SHP77 treated with DMSO at 0.1 percent for 48 hours (cell line): ENCODE measurements around the gene HLA-DMB.

Source experiments
- DNase-seq: peaks from one replicate; lab custom pipeline; 2025; lab: John Stamatoyannopoulos, UW

The HLA-DMB gene

GRCh38 chr6:32971581-32972352, 30.9 kb upstream of the HLA-DMB start:
- peak; percentile 99 for DNase-seq

DNA sequence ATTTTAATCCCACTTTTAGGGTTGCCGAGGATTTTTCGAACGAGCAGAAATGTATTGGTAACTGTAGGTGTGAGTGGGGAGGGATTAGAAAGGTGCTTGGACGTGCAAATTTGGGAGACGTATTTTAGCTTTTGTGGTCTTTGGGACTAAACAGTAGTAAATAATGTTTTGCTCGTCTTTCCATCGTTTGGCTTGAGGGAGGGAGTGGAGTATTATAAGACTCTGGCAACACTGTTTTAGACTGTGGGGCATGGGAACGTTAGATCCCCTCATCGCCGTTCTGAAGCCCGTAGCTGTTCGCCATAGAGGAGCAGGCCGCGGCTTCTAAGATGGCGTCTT, 30.4 kb upstream of the HLA-DMB start:
- DNase-seq: no peak

DNA sequence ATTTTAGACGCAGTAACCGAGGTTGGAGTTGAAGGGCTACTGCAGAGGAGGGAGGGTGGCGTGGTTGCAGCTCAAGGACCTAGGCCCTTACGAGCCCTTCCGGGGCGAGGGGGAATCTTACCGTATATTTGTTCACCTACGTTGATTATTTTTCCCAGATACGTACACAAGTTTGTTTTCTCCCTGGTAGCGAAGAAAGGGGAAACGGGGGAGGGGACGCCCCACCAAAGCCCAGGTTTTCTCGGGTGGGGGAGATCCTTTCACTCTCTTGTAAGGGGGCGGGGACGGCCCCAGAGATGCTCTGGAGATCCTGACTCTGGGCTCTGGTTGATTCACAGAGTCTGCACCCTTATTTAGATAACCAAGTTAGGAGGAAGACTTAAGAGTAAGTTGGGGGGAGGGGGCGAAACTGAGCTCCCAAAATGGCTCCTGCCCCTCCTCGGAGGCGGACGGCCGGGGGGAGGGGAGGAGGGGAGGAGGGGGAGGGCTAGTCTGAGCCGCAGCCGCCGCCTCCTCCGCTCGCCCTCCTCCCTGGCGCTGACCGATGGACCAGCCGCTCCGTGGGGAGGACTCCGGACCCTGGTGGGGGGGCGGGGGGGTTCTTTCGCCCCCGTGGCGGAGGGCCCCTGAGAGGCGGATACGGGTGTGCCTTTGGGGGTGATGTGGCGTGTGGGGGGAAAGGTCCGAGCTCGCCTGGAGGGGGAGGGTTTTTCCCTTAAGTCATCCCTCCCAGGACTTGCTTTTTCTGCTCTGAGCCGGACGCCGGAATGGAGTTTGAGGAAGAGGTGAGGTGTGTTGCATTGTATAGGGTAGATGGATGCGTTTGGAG, 29.8 kb upstream of the HLA-DMB start:
- no peak for DNase-seq

GRCh38 chr6:32969685-32970412, 29.0 kb upstream of the HLA-DMB start:
- no peak for DNase-seq

GRCh38 chr6:32968867-32969684, 28.2 kb upstream of the HLA-DMB start:
- DNase-seq: no peak

DNA sequence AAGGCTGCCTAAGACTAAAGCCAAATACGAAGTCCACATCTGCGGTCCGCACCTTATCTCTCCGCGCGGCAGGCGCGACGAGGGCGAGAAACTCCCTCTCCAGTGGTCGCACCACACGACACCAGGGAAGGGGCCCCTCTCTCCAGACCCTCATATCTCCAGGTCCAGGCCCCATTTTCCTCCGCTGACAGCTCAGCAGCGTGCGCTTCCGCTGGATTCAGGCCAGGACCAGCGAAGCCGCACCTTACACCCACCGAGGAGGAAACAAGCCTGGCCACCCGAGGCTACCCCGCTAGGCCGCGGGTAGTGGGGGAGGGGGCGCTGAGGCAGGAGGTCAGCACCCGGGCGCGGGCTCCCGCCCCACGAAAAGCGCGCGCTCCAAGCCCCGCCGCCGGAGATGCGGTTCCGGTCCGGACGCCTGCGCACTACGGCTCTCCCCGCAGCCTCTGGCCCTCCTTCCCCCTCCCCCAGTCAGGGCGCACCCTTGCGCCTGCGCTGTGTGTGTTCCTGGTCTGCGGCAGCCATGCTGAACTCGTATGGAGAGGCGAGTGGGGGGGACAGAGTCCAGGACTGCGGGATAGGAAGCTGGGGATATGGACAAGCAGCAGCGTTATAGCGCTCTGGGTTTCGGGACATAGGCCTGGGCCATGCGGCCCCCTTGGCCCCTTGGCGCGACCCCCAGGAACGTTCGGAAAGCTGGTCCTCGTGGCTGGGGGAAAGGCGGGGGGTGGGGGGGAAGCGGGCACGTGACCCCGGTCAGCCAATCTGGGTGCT, 27.5 kb upstream of the HLA-DMB start, which contains the start of gene BRD2:
Gene BRD2 (plus strand): TSS at position 502 of the 774 bp plus-strand sequence. CDS start 4,305 bp downstream, outside the sequence.
- peak; percentile 86 for DNase-seq

- DNase-seq: peak; percentile 69
Measured at GRCh38 chr6:32967151-32968091, 26.6 kb upstream of the HLA-DMB start.

DNA sequence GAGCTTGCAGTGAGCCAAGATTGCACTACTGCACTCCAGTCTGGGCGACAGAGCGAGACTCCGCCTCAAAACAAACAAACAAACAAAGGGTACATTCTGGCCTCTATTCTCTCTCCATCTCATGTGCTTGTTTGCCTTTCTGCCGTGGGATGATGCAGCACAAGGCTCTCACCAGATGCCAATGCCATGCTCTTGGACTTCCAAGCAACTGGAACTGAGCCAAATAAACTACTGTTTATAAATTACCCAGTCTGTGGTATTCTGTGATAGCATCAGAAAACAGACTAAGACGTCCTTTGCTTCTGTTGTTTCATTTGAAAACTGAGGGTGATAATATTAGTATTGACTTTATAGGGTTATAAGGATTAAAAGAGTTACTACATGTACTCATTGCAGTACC, 23.9 kb upstream of the HLA-DMB start:
- no peak for DNase-seq

GRCh38 chr6:32963866-32964265, 23.0 kb upstream of the HLA-DMB start:
- DNase-seq: no peak

GRCh38 chr6:32962213-32962826, 21.5 kb upstream of the HLA-DMB start:
- DNase-seq: no peak

- no peak for DNase-seq
Measured at GRCh38 chr6:32960563-32960962, 19.7 kb upstream of the HLA-DMB start.

DNA sequence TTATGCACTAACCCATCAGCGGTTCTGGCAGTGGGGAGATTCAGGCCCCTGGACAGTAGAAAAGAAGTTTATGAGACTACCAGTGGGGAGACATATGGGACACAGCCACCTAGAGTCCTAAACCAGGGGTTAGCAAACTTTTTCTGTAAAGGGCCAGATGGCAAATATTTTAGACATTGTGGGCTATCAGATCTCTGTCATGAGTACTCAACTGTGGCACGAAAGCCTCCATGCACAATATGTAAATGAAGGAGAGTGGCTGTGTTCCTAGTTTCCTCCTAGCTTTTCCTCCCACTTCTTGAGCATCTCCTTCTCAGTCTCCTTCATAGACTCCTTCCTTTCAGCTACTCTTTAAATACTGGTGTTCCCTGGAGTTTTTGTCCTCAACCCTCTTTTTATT, 15.3 kb upstream of the HLA-DMB start:
- no peak for DNase-seq

- DNase-seq: no peak
Measured at GRCh38 chr6:32954986-32955802, 14.4 kb upstream of the HLA-DMB start.

- DNase-seq: no peak
Measured at GRCh38 chr6:32954267-32954666, 13.4 kb upstream of the HLA-DMB start.

DNA sequence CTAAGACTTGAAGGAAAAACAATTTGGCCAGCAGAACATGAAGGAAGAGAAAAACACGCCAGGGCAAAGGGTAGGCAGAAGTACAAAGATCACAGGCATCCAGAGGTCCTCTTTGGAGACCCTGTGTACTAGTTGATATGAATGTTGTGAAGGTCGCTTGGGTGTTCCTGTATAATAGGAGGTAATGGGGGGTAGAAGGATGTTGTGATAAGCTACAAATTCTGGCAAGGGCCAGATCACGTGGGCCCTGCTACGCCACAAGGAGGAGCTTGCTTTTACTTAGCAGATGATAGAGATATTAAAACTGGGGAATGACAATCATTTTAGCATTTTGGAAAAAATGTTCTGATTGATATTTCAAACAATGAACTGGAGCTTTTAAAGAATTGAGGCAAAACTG, 12.9 kb upstream of the HLA-DMB start:
- no peak for DNase-seq

DNA sequence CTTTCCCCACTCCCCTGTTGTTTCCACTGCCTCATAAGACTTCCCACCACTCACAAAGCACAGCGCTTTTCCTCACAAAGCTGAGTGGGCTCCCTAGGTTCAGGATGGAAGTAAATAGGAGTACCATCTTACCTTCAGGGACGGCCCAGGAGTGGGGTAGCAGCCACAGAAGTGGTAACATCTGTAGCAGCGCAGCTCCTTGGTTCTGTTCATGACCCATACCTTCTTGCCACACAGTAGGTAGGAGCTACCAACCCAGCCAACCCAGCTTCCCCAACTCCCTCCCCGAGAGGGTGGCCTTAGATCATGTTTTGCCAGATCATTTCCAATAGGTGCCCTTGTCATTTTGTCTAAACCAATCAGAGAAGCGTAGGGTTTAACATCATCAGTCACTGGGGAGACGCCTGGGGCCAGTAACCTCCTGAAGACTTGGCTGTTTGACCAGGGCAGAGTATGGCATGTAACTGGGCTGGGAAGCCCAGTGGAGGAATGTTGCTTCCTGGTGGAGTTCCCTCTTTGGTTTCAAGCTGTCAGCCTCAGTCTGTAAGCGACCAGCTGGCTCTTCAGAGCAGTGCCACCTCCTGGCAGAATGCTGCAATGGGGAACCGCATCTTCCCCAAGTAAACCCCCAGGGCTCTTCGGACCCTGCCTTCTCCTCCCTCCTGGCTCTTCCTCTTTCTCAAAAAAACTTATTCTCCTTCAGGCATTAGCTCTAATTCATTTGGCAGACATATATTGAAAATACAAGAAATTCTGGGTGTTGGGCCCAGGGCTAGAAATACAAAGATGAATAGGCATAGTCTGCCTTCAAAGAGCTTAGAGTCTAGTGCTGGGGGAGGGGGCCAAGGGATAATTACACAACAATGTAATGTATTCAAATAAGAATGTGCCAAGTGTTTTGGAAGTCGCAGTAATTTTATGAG, 12.2 kb upstream of the HLA-DMB start, which contains the start of gene HLA-DMA:
Gene HLA-DMA (minus strand): TSS at position 281 of the 923 bp plus-strand sequence. CDS start 61 bp downstream, at position 220.
- DNase-seq: peak; percentile 17

DNA sequence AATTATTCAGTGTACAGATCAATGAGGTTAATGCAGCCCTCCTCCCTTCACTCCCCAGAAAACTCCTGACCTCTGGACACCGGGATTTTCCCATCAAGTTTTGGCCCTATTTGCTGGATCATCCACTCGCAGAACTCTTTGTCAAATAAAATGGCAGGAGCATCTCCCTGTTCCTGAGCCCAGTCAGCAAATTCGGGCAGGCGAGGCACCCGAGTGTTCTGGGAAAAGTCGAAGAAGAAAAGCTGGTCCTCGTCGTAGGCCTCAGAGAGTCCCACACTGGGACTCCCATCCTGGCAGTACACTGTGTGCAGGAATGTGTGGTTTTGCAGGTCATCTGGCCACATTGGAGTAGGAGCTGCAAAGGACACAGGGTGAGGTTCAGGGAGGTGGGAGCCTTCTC, 9.6 kb upstream of the HLA-DMB start:
- DNase-seq: no peak
